ENCODE results near the gene LRRC7.

Gene LRRC7

DNA sequence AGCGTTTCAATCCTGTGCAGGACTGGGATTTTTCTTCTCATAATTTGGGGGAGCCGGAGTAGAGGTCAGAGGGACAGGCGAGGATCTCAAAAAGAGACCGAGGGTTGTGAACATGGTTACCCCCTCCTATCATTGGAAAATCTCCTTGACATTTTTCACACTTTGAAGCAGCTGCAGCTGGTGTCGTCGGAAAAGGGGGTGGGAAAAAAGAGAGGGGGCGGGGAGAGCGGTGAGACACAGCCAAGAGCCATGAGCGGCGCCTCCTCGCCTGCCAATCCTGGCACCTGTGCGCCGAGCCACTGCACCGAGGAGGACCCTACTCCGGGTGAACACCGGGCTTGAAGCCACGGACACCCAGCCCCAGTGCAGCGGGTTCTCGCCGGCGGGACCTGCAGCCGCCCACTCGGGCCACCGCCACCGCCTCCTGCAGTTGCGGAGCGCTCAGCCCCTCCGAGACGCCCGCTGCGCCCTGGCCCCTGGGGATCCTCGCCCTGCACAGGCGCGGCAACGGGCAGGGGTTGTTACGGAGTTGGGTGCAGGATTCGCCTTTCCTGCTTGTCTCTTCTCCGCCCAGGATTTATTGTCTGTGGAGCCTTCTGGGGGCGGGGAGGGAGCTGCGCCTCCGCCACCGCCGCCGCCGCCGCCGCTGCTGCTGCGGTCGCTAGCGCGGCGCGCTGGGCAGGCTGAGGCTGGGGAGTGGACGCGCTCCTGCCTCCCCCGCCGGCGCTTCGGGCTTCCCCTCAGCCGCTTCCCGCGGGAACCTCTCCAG lies at the start of gene LRRC7:
Gene LRRC7, plus strand, starts transcription at position 271 of the 769 bp plus-strand sequence. CDS start 718 bp downstream, outside the sequence.
- no peak for DNase-seq

DNA sequence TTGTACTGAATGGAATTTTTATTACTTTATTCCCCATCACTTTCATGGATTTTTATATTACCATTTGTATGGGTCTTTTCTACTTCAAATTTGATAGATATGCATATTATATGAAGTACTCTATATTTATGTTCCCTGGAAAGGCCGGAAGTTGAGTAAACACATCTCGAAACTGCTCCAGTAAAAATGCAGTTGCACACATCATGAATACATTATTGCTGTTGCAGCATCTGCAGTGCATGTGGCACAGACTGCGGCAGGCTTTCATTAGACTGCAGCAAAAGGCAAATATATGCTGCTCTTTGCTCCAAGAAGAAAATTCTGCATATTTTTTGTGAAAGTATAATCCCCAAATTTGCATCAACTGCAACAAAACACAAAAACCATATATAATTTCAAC lies 48.7 kb upstream of the LRRC7 start:
- no peak for DNase-seq

DNA sequence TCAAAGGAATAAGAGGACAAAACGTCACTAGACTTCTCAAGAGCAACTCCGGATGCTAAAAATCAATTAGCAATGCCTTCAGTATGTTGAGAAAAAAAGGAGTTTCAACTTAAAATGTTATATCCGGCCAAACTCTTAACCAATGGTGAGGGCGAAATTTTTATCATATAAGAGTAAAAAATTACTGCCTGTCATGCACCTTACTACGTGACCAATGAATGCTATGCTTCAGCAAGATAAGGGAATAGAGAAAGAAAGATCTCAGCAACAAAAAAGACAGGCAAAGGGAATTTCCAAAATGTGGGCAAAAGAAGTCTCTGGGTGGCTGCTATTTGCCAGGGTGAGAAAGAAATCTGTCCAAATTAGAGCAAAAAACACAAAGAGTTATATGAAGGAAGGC lies 47.4 kb upstream of the LRRC7 start:
- DNase-seq: no peak

DNA sequence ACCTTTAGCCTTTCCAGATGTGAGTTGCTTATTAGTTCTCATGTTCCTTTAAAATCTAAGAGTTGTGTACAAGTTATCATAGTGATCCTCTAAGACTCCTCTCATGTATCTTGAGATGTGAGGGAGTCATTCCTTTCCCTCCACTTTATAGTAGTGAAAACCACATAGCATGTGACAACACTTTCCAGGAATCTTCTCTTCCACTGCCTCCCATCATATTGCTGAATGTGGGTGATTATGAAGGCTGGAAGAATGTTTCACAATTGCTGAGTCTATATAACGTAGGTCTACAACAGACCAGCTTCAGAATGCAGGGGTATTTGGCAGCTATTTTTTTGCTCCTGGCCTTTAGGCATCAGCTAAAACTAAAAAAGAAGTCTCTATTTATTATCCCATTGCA lies 44.7 kb upstream of the LRRC7 start:
- DNase-seq: no peak

DNA sequence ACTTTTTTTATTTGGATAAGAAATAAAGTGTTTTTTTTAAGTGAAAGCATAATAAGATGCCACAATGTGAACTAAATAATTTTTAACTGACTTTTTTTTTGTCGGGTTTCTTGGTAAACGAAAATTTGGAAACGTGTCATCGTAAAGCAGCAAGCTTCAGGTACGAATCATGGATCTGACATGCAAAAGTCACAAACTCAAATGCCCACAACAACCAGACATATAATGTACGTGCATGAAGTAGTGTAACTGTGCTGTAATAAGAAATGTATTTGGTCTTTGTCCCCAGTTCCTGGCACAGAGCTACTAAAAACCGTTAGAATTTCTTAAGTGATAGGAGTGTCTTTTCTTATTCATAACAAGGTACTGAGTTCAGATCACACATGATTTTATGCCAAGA lies 44.3 kb upstream of the LRRC7 start:
- no peak for DNase-seq

DNA sequence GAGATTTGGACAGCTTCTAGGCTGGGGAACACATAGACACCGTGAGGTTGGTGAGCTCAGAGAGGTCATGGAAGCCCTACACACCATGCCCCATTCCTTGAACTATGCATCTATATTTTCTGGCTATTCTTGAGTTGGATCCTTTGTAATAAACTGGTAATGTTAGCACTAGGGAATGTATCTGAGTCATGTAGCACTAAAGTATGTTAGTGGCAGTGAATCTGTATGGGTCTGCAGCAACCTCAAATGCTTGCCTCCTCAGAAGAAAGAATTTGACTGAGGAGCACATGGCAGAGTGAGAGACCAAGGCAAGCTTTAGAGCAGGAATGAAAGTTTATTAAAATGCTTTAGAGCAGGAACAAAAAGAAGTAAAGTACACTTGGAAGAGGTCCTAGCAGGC lies 43.7 kb upstream of the LRRC7 start:
- DNase-seq: no peak

DNA sequence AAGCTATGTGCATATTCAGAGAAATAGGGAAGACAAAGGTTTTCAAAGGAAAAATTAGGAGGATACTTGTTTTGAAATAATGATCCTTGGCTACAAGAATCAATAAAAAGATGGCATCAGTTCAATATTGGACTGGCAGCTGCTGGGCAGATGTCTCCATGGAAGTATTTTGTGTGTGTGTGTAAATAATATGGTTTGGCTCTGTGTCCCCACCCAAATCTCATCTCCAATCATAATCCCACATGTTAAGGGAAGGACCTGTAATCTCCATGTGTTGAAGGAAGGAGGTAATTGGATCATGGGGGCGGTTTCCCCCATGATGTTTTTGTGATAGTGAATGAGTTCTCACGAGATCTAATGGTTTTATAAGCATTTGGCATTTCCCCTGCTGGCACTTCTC lies 40.4 kb upstream of the LRRC7 start:
- DNase-seq: no peak

DNA sequence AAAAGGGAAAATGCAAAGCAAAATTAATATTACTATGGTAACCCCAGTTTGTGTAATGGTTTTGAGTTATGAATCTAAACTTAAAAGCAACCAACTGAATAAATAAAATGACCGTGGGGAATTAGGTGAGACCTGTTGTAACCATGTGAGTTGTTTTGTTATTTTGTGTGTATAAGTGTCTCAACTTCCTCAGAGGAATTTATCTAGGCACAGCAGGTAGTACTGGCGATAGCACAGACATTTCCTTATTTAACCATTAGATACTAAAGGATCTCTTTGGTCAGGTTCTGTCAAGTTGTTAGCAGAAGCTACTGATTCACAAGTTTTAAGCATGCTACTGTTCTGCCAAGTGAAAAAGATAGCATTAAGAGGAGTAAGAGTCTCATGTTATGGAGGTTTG lies 39.3 kb upstream of the LRRC7 start:
- no peak for DNase-seq

DNA sequence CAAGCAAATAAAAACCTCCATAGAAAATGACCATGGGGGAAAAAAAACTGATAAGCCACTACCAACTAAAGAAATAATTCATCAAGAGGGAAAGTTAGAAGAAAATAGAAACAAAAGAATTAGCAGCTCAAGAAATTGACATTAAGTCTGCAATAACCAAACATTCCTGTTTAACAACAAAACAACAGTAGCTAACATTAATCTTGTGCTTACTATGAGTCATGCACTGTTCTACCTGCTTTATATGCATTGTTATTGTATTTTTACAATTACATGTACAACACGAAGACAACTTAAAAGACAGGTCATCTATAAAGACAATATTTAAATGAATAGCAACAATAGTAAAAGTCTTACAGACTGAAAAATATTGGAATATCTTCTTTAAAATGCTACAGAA lies 34.4 kb upstream of the LRRC7 start:
- DNase-seq: no peak

DNA sequence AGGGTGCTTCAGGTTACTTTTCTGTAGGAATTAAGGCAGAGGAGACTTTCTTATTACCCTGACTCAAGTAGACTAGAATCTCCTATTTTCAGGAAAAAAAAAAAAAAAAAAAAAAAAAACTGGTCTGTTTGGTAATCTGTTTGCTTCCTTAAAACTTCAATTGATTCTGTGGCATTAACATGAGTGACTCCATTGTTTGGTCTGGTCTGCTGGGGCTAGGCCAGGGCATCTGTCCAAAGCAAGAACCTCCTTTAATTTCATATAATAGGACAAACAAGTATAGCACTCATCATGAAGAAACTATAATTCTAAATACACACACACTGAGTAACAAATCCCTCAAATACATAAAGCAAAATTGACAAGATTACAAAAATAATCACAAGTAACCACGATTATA lies 32.9 kb upstream of the LRRC7 start:
- DNase-seq: no peak

DNA sequence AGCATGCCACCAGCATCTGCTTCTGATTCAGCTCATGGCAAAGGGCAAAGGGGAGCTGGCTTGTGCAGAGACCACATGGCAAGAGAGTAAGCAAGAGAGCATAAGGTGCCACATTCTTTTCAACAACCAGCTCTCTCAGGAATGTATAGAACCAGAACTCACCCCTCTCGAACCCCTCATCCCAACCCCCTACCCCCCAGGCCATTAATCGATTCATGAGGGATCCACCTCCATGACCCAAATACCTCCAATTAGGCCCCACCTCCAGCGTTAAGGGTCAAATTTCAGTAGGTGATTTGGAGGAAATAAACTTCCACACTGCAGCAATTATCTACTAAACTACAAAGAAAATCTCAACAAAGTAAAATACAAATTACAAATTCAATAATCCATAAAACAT lies 32.2 kb upstream of the LRRC7 start:
- DNase-seq: no peak

DNA sequence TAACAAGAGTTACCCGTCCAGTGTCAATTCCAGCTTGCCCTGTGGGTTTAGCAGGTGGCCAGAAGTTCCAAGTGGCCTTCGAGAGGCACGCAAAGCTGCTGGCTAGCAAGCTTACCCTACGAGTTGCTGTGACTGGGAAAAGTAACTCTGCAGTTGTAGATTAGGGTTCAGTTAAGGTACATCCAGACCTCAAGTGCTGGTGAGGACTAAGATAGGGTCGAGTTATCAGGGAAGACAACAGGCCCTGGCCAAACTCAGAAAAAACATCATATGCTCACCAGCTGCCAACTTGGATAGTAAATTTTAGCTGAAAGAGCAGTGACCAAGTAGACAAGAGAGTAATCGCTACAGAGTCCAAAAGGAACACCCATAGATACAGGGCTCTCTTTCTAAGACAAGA lies 27.7 kb upstream of the LRRC7 start:
- no peak for DNase-seq

DNA sequence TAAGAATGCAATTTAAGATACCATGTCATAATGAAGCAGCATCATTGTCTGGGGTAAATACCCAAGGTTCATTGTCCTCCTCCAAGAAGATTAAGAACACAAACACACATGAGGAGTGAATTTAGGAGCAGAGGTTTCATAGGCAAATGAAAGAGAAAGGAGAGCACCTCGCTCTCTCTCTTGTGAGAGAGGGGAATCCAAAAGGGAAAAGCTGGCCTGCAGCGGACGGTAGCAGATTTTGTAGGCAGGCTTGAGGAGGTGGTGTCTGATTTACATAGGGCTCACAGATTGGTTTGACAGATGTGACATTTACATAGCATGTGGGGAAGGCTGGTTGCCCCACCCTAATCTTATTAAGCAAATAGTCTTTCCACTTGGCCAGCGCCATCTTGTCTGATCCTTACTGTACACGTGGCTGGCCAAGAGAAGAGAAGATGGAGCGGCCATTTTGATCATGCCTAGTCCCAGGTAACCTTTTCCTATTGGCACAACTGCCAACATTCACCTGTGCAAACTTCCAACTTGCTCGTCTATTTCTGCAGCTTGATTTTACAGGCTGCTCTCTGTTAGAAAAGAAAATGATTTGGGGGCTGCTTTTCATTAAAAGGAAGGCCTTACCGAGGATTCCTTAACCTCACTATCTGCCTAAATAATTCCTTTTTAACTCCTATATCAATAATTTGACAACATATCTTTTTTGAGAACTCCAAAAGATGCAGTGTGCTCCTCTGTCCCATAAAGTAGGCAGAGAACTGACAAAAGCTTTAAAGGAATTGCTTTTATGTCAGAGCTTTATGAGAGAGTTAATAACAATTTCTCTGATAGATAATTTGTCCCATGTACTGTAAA lies 16.0 kb upstream of the LRRC7 start:
- no peak for DNase-seq

DNA sequence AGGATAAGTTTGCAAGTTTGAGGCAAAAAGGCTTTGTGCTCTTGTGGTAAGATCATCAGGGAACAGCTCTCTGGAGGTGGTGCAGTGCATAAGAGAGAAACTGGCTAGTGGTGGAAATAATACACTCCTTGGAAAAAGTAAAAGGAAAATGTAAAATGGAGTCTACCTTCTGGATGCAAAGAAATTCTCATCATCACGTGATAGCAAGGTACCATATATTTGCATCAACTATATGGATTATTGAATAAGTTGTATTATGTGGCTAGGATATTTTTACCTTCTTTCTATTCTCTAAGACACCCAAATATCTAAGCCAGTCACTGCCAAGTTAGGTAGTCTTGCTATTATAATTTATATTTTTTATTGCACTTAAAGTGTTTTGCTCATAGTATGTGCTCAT lies 14.0 kb upstream of the LRRC7 start:
- no peak for DNase-seq

DNA sequence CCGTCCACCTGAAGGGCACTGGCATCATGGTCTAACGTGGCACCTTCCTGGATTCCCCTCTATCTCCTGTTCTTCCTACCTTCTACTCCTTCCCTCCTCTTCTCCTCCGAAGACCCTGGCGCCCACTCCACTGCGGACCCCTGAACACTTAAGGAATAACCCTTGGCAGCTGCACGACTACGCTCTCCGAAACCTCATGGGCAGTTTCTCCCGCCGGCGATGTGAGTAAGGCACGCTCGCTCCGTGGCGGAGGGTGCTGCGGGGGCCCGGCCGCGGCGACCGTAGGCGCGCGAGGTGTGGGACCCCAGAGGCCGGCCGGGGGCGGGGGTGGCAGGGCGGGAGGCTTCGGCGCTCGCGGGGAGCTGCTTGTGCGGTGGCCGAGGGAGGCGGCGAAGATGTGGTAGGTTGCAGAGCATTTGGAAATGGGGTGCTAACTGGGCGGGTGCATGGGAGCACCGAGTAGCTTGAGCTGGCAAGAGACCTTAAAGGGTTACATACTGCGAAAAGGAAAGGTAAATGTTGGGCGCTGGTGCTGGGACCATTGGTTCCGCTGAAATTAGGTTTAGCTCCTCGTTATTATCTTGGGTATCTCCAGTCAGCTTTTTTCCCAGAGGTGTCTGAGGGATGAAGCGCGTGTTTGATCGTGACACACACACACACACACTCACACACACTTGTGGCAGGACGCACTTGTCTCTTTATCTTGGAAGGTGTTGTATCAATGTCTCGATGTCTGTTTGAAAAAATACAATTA lies 876 bp downstream of the LRRC7 start:
- no peak for DNase-seq

DNA sequence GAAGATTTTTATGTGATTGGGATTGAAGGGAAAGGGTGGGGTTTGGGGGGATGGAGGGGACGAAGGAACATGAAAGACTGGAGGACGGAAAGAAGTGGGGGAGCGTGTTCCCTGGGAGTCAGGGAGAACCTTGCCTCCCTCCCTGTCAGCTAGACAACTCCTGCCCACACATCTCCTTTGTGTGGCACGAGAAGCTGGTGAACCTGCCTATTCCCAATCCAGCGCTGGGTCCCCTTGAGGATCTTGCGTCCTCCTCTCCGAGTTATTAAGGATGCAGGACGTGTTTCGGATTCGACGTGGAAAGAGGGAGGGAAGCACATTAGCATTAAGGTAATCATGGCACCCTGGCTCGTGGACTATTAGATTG lies 1.4 kb downstream of the LRRC7 start:
- no peak for DNase-seq

DNA sequence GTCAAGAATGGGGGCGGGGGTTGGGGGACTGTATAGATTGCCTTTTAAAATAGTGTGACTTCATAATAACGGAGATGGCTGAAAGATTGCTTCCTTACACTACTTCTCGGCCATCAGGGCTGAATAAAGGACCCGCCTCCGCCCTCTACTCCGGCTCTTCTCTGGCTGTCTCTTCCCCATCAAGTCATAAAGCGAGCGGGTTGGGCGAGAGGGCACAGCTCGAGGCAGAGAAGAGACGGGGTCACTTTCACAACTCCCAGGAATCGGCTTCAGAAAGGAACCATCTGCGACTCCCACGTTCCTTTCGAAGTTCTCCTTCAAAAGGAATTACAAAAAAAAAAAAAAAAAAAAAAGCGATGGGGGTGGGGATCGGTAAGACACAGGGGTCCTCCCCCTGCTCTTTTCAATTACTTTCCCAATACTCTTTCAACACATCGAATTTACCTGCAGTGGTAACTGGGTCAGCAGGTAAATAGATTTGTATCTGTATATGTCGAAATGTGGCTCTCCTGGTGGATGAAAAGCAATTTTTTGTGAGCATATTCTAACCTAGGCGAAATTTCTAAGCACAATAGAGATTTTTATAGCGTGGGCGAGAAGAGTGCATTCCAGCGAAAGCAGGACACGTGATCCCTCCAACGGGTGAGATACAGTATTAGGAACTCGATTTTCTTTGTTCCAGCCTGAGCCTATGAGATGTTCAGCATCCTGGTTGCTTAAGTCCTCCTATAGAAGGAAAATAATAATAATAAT lies 2.0 kb downstream of the LRRC7 start:
- DNase-seq: no peak

DNA sequence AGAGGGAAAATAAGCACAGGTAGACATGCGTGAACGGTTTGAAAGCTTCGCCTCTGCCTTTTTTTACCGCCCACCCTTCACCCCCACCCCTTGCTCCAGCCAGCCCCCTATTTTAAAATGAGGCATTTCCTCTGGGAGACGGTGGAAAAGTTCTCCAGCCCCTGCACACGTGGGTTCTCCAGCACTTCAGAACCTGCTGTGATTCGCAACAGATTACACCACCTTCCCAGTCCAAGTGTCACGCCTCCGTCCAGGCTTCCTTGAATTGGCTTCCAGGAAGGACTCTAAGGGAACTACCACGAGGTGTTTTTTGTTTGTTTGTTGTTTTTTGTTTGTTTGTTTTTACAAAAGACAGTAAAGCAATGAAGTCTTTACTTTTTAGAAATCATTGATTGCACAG lies 2.6 kb downstream of the LRRC7 start:
- no peak for DNase-seq

DNA sequence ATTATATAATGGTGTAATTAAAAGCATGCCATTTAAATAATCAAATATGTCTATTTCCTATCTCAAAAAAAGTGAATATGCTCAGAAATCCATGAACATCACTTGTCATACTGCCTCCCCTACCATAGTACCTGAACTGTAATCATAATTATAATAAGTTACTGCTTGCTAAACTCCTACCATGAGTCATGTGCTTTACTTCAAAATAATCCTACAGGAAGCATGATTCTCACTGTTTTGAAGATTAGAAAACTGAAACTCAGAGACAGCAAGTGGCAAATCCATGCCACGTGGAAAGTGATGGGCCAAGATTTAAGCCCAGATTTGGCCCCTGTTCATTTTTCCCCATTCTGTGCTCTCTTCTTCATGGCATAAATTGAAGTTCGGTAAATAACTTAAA lies 5.2 kb downstream of the LRRC7 start:
- DNase-seq: no peak

DNA sequence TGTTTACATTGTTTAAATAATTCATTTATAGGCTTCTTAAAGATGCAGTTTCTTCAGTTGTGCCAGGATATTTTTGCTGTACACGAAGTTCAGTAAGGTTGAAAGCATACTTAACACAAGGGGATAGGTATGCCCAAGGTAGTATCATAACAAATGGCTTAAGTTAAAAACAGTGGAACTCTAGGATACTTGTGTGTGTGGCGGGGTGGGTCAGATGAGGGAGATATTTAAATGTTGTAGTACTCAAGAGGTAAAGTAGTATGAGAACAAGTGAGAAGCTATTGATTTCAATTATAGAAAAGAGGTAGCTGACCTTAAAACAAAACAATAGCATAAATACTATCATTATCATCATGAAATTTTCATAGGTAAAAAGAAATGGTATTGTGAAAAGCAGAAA lies 6.2 kb downstream of the LRRC7 start:
- DNase-seq: no peak

DNA sequence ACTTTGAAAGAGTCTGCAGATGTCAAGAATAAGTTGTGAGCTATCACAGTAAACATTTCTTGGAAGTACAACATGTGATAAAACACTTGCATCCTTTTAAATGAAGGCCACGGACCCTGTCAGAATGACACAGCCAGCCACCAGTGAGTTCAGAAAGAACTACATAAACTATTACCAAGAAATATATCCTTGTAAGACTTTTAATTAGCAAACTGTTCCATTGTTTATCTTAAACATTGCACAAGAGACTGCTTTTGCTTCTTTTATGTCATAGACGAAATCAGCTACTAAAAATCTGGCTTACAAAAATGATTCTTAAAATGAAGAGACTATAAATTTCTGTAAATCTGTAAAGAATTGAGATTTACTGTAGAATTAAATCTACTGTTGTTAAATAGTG lies 17.9 kb downstream of the LRRC7 start:
- no peak for DNase-seq

DNA sequence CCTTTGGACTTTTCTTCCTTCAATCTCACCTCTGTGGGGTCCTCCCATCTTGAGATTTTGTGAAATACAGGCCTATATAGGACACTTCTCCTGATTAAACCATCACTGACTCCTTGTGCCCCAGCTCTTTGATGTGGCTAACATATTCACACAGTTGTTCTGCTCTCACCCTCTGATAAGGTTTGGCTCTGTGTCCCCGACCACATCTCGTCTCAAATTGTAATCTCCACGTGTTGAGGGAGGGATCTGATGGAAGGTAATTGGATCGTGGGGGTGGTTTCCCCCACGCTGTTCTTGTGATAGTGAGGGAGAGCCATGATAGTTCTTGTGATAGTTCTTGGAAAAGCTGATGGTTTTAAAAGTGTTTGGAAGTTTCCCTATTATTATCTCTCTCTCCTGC lies 19.7 kb downstream of the LRRC7 start:
- no peak for DNase-seq

DNA sequence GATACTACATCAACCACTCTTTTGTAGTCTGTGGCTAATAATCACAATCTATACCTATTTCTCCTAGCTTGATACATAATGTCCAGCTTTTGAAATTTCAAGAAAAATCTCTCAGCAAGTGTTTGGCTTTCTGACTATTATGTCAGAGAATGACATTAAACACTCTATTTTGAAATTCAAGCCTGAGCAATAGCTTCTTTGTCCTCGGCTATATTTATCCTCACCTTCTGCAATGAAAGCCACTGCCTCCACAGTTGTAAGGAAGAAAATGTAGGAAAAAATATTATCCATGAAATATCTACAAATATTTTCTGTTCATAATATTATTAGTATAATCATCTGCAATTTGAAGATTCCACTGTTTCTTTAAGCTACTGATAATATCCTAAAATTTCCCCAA lies 22.1 kb downstream of the LRRC7 start:
- DNase-seq: no peak
